Stimulated activated CD4-positive, alpha-beta T cell treated with anti-CD3 and anti-CD28 coated beads, Interleukin-15, amount 100 ng/mL, for 24 hours (primary cell): ENCODE measurements around the gene ANKUB1.
A peak's percentile ranks its signal among the peaks of the same experiment; 100 is the strongest.

ENCODE experiments used
- DNase-seq: peaks from one replicate; pipeline ENCODE4 v3.0.0-alpha.2; 2020

Gene ANKUB1

DNA sequence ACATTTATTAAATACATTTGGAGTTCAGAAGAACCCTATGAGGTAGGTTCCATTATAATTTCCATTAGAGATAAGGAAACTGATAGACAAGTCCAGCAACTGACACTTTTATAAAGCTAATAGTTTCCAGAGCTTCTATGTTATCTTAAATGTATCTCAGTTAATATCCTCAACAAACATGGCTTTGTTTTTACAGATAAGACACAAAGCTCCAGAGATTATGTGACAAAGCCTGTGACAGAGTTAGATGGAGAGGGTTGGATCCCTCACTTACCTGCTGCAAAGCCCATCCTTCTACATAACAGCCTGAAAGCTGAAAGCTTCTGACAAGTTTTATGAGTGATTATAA, 39.6 kb downstream of the ANKUB1 start:
- no peak for DNase-seq

DNA sequence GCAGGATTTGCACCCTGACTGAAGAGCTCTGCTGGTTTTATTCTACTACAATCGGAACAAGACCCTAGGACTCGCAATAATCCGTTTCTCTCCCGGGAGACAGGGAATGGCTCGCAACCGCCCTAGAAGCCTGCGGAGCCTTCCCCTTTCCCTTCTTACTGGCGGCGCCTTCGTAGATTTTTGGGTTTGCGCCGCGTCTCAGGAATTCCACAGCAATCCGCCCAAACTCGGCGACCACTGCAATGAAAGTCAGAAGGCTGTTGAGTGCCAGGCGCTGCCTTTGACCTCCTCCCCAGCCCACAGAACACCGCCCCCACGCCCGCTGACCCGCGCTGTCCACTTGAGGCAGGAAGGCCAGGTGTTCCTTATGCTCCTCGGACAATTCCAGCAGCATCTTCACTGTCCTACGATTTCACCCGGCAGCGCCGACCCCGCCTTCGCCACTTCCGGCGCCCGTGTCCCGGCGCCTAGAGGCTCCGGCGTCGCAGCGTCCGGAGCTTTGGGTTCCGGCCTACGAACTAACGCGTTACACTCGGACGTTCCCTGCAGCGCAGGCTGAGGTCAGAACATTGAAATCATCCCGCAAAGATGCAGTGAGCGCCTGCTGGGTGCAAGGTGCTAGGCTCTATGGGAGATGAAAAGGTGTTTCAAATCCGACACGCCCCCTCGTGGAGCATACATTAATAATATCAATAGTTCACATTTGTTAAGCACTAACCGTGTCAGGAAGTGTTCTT, 40.1 kb downstream of the ANKUB1 start, which contains the start of gene COMMD2:
Gene COMMD2, minus strand, starts transcription at position 439 of the 737 bp plus-strand sequence. Its CDS starts 45 bp downstream, at position 394.
- peak; percentile 87 for DNase-seq

DNA sequence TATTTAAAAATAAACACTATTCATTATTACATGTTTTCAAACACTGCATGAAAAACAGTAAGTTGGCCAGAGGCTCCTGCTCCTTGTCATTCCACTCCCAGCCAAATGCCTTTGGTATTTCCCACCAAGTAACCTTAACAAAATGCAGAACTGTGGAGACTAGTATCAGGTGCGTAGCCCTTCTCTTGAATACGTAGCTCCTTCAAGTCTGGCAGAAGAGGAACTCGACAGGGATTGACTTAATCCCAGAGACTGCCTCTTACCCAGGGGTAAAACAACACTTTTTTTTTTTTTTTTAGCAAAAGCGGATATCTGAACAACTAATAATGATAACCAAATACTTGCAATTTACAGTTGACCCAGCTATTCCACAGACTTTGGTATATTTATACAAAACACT, 40.8 kb downstream of the ANKUB1 start:
- DNase-seq = no peak

GRCh38 chr3:149744606-149745005, 47.7 kb downstream of the ANKUB1 start:
- no peak for DNase-seq

DNA sequence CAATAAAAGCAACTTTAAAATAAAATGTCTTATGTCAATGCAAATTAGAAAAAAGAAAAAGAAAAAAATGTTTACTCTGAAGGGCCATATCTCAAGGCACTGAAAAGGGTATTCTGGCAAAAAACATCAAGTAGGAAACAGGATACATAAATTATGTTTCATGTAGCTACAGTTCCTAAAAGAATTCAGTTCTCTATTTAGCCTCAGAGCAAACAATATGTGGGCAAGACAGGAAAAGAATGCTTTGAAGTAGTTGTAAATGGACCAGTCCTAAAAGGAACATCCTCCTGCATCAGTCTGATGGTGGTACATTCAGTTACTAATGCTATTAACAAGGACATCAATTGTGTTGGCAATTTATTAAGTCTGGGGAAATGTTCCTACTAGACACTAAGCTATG, 48.2 kb downstream of the ANKUB1 start:
- no peak for DNase-seq

DNA sequence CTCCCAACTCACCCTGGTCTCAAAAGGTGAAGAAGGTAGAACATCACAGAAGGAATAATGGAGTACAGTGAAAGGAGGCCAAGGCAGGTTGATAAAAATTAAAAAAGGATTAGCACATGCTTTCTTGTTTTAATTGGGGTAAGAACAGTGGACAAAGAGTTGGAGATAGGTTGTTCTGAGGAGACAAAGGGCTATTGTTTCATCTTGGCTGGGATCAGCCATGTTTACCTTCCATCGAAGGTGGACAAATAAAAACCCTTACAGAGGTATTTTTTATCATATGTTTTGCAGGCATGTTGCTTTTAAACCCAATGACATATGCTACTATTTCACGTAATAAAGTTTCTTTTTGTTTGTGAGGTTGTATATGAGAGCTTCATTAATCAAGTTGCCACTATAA, 53.0 kb downstream of the ANKUB1 start:
- no peak for DNase-seq

DNA sequence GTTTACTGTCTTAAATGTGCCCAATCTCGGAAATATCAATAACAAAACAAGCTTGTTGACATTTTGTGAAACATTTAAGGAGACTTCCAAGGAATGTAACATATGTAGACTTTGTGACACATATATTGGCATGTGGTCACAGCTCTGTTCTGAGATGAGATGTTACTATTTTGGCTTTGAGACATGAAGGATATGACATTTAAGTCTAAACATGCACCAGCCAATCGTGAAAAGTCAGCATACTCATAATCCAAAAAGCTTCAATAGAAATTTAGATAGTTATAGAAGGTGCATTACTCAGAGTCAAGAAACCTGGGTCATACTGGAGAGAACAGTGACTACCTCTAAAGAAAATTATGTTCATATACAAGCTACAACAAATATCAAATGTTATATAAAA, 53.5 kb downstream of the ANKUB1 start:
- DNase-seq = no peak

GRCh38 chr3:149736953-149737205, 55.5 kb downstream of the ANKUB1 start:
- no peak for DNase-seq

- no peak for DNase-seq
Observed at GRCh38 chr3:149736175-149736952, 56.0 kb downstream of the ANKUB1 start.

GRCh38 chr3:149732234-149732633, 60.1 kb downstream of the ANKUB1 start:
- no peak for DNase-seq

- DNase-seq = no peak
Observed at GRCh38 chr3:149727656-149728055, 64.7 kb downstream of the ANKUB1 start.

DNA sequence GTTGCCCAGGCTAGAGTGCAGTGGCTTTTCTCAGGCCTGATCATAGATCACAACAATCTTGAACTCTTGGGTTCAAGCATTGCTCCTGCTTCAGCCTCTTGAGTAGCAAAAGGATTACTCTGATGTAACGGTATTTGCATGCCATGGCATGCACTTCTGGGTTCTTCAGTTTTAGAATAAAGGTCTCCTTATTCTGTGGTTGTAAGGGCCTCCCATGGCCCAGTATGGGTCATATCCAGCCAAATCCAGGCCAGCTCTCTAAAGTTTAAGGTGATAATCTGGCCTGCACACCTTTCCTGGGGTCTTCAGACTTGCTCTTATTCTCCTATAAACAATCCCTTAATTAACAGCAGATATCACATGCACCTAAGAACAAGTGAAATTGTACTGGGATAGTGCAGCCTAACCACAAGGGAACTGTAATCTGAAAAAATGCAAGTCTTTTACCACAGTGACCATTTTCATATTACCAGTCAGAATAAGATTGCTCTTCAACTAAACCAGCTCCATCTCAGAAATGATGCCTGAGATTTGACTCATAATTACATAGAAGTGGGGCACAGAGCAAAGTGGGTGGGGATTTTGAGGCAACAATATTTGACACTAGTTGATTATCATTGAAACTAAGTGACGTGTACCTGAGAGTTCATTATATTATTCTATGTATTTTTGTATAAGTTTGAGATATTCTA, 65.5 kb downstream of the ANKUB1 start:
- no peak for DNase-seq

DNA sequence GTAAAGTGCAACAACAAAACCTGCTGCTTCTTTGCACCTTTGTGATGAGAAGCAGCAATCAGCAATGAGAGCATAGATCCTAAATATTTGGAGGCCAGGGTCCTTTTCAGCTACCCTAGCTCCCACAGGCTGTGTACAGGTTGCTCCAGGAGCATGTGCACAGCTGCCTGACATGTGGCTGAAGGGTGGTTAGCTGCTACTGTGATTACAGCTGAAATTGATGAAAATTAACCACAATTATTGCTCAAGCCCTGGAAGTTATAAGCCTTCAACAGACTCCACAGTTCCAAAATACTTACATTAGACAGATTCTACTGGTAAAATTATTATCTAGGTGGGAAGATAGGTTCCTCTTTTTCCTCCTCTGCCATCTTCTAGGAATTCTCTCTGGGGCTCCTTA, 68.6 kb downstream of the ANKUB1 start:
- DNase-seq = no peak

DNA sequence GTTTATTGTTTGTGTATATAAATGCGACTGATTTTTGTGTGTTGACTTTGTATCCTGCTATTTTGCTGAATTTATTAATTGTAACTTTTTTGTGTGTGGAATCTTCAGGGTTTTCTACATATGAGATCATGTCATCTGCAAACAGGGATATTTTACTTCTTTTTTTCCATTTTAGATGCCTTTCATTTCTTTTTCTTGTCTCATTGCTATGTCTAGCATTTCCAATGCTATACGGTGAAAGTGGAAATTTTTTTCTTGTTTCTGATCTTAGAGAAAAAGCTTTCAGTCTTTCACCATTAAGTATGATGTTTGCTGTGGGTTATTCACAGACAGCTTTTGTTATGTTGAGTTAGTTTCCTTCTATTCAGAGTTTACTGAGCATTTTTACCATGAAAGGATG, 71.4 kb downstream of the ANKUB1 start:
- no peak for DNase-seq

GRCh38 chr3:149717391-149718056, 74.8 kb downstream of the ANKUB1 start:
- peak; percentile 30 for DNase-seq

- no peak for DNase-seq
Observed at GRCh38 chr3:149716984-149717383, 75.4 kb downstream of the ANKUB1 start.

DNA sequence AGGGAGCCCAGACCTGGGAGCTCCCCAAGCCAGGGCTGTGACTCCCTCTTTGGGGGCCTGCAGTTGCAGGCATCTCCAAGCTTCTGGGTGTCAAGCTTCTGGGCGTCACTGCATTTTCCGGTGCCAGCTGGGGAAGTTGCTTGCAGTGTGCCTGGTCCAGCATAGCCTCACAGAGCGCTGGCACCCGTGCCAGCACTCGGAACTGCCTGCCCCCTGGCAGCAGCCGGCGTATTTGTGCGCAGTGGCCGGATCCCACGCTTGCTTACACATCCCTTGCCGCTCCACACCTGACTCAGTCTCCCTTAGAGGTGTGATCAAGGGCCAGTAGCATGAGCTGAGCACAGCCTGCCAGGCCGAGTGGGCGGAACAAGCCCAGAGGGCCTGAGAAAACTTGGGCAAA, 77.1 kb downstream of the ANKUB1 start:
- DNase-seq = no peak

- no peak for DNase-seq
Observed at GRCh38 chr3:149713730-149714654, 78.4 kb downstream of the ANKUB1 start.
